GM21737 (cell line): ENCODE results near the gene PPP2R2C.

Experiments
- ATAC-seq: cut with Tn5 transposase; IDR thresholded peaks from one replicate; pipeline ENCODE4 v1.9.1; 2021; ENCODE audit warnings: mild to moderate bottlenecking, moderate library complexity; ENCODE audit not compliant: unreplicated experiment

PPP2R2C gene

DNA sequence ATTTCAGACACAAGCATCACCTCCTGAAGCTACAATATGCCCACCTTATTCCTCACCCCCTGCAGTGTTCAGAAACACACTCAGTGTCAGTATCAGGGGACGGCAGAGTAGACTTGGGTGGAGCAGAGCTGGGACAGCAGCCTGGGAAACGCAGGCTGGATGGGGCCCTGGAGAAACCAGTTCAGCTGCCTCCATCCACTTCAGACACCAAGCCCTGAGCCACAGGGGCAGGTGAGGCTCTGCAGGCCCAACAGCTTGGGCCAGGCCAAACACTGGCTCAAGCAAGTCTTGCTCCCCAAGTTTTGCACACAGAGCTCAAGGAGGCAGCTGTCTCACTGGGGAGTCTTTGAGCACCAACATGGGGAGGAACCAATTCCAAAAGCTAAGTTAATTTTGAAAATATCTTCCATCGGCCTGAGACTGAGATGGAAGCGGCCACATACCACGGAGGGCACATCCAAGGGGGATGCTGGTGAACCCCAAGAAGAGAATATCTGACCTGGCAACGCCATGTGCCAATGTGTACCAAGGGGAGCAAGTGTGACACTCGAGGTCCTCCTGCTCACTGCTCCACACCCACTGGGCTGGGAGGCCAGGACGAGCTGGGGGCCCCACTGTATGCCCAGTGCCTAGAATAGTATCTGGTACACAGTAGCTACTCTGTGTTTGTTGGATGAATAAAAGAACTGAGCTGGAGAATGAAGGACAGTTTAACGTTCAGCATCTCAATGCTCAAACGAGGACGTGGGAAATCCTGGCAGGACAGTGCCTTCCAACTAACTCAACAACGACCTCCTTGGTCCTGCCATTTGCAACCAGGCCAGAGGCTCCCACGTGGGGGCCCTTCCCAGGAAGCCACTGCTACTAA is 45.6 kb downstream of the PPP2R2C start:
- no peak for ATAC-seq

DNA sequence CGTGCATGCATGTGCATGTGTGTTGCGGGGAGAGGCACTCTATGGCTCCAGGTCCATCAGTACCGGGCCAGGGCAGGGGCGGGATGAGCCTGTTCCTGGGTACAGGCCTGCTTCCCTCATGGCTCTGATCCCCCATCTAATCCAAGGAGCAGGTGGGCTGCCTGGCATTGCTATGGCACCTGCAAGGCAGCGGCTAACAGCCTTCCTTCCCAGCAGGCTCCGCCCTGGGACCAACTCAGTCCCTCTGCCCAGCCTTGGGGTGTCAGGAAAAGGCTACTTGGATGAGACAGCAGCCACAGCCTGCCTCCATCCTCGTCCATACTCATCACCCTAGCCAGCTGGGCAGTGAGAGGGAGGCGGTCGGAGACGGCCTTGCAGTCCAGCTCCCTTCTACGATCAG is 46.5 kb downstream of the PPP2R2C start:
- no peak for ATAC-seq

DNA sequence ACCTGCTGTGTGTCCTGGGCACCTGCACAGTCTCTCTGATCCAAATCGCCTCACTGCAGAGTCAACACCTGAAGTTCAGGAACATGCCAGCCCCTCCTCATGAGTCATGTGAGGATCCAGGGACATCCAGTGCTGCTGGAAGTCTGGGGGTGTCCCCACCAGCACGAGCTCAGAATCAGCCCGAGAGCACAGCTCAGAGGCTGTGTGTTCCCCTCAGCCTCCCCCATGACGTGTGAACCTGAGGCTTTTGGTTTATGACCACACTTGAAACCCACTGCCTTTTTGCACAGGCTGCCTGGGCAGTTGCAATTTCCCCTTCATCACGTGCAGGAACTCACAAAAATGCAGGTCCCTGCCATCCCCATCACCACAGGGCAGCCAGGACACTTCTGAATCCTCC is 47.1 kb downstream of the PPP2R2C start:
- no peak for ATAC-seq

DNA sequence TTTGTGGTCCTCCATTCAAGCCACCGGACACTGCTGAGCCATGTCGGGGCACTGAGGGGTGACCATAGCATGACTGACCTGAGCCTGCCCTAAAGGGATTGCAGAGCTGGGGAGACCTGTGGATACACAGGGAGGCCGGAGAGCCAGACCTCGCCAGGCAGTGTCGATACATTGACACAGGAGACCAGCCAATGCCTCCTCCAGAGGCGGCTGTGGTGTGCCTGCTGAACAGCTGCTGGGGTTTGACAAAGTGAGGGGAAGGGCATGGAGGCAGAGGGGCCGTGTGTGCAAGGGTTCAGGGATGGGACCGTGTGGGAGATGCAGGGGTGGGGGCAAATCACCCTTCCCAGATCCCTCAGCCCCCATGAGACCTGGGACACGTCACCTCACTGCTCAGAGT is 48.0 kb downstream of the PPP2R2C start:
- no peak for ATAC-seq

DNA sequence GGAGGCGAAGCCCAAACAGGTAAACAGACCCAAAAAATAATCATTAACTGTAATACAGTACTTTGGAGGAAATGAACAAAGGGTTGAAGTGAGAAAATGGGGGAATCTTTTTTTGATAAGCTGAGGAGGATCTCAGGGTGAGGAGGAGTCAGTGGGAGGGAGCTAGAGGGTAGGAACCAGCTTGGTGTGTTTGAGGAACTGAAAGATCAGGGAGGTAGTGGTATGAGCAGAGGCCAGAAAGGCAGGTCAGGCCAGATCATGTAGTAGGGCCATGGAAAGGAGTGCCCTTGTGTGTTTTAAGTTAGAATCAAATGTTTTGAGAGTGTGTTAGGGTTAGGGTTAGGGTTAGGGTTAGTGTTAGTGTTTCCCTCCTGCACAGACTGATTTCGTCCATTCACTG is 48.8 kb downstream of the PPP2R2C start:
- peak; percentile 82 for ATAC-seq

DNA sequence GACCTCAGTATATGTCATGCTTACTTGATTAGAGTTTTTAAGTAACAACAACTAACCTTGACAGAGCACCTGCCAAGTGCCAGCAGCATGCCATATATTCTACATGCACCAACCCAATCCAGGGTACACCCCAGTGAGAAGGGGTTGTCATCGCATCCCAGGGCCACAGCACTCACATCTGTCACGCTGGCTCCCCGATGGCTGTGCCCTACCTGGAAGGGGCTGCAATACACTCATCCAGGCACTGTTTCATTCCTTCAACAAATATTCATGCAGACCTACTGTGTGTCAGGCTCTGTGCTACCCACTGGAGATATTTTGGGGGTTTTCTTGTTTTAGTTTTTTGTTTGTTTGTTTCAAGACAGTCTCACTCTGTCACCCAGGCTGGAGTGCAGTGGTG is 49.5 kb downstream of the PPP2R2C start:
- ATAC-seq, result no peak

DNA sequence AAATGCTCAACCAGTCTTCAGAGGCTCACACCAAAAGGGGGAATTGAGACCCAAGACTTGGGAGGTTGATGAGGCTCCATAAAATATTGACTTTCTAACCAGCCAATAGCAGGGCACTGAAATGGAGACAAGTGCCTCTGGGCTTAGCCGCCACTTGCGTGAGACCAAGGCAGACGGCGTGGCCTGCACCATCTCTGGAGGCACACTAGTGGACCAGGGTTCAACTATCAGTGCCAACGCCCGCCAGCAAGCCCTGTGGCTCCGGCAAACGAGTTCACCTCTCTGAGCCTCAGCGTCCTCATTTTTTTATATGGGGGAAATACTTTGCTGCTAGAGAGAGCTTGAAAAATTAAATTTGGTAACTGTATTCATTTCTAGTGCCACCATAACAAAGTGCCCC is 50.3 kb downstream of the PPP2R2C start:
- no peak for ATAC-seq

DNA sequence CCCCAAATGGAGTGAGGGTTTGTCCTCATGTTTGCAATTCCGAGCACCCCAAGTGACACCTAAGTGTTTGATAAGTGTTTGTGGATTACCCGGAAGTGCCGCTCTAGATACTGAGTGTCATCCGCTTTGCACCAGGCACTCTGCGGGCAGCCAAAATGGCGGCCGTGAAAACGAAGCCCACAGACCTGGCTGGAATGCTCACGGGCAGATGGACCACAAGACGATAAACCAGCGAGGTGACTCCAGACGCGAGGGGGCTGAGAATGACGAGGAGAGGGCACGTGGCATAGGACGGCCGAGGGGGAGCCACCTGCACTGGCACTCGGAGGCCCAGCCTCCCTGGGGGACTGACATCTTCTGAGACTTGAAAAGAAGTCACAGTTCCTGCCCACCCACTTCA is 51.0 kb downstream of the PPP2R2C start:
- ATAC-seq, result no peak

DNA sequence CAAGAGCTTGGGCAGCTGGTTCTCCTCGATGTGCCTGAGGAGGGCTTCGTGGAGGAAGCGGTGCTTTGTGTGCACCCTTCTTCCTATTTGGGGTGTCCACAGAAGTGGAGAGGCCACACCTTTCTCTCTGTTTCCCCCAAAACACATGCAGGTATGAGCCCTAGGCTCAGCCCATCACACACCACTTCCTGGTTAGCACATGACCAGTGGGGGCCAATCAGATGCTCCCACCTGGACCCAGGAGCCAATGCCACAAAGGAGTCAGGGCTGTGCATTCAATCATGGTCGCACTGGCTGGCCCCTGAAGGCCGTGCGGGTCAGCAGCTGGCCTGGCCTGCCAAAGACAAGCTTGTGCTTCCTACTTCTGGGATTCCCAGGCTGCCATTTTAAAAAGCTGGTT is 51.4 kb downstream of the PPP2R2C start:
- no peak for ATAC-seq

DNA sequence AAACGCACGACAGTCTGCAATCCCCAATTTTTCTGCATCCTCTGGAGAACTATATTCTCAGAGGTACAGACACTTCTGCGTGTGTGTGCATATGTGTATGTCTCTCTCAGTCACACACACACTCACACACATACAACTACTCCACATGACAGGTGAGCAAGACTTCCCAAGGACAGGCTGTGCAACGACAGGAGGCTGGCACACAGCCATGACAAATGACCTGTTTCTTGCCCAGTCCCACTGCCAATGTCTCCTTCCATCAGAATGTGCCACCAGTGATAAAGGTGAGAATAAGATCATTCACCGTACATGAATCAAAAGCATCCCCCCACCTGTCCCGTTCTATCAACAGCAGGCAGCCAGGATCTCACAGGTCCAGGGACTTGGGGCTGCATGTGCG is 52.4 kb downstream of the PPP2R2C start:
- no peak for ATAC-seq

DNA sequence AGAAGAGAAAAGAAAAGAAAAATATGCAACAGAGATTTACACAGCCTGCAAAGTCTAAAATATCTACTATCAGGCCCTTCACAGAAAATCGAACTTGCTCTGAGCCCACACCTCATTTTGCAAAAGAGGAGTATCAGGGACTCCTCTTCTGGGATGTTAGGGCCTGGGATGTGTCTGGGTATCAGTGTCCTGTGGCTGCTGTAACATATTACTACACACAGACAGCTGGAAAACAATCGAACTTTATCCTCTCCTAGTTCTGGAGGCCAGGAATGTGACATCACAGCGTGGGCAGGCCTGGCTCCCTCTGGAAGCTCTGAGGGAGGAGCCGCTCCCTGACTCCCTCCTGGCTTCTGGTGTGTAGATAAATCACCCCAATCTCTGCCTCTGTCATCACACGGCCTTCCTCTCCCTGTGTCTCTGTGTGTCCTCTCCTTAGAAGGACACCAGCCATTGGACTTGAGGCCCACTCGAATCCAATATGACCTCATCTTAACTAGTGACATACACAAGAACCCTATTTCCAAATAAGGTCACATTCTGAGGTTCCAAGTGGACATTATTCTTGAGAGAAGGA is 52.9 kb downstream of the PPP2R2C start:
- no peak for ATAC-seq

DNA sequence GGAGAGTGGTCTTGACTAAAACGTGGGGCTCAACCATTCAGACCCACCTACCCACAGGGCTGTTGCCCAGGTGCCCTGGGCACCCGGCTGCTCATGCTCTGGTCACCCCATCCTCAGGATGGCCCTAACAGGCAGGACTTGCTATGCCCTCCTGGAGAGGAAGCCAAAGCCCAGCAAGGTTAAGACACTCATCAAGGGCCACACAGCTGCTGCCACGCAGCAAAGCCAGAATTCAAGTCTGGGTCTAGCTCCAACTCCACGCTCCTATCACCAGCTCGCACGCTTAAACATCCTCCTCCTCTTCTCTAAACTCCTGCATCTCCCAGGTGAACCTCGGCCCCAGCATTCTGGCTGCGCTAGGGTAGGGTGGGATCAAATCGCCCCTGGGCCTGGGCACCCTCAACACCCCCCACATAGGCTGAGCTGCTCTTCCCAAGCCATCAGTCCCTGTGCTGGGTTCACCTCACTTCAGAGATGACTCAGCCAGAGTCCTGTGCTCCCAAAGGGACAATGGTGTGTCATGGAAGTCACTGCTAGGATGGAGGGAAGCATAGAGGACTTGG is 54.1 kb downstream of the PPP2R2C start:
- no peak for ATAC-seq

DNA sequence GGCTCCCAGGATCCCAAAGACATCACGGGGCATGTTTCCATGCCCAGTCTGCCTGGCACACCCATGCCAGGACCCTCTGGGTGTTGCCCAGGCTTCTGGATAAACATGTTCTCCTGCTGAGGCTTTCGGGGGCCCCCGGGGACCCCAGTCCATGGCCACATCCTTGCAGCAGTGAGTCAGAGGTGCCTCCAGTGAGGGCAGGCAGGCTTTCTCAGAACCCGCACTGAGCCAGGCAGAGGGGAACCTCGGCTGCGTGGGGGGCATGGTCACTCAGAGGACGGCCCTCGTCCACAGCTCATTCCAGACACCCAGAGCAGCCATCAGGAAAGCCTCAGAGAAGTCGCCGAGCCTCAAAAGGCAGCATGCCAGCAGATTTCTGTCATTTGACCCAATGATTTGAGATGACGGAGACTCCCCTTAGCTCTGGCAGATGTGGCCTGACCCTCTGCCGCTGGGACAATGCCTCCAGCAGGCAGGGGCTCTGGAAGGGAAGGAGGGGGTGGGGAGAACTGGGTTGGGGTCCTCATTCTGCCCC is 54.8 kb downstream of the PPP2R2C start:
- no peak for ATAC-seq

DNA sequence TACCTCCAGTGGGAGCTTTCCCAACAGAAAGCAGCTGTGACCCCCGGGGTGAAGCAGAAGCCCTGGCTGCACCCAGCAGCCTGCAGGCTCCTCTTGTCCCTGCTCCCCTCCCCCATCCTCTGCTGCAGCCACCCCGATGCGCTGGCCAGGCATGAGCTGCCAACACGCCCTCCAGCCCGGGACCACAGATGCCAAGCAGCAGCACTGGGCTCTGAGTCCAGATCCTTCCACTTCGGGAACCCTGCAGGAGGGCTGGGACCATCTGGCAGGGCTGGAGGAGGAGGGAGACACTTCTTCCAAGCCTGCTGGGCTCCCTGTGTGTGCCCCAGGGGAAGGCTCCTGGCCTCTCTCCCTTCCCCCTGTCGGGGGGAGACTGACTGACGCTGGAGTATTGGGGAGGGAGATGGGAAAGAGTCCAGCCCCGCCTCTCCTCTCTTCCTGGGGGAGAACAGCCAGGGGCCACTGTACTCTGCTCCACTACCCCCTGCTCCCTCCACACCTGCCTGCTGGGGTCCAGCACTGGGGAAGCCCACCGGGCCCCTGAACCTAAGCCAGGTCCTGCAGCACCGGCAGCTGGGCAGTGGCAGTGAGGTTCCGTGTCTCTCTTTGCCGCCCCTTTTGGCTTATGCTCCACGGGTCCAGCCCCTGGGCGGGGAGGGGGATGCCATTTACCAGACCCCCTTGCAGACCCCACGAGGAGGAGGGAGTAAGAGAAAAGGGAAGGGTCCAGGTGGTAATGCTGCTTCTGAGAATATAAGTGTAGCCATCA is 55.7 kb downstream of the PPP2R2C start:
- ATAC-seq, result no peak

DNA sequence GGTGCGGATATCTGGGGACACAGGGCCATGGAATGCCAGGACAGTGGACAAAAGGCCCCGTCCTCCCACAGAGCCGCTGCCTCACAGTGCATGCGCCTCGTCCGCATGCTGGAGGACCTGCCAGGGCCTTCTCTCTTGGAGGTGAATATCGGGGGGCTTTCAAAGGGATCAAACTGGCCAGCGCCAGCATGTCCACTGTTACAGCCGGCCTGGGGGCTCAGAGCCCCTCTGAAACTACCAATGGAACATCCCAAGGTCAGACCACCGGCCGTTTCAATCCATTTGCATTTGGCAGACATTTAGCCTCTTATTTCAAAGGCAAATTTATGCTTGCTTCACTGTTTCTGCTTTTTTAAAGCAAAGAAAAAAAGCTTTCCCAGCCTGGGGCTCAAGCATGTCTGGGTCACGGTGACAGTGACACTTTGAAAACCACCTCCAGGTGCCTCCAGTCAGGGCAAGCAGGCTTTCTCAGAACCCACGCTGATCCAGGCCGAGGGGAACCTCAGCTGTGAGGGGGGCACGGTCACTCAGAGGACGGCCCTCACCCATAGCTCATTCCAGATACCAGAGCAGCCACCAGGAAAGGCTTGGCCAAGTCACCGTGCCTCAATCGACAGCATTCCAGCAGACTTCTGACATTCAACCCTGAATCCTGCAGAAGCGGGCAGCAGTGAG is 57.2 kb downstream of the PPP2R2C start:
- no peak for ATAC-seq

DNA sequence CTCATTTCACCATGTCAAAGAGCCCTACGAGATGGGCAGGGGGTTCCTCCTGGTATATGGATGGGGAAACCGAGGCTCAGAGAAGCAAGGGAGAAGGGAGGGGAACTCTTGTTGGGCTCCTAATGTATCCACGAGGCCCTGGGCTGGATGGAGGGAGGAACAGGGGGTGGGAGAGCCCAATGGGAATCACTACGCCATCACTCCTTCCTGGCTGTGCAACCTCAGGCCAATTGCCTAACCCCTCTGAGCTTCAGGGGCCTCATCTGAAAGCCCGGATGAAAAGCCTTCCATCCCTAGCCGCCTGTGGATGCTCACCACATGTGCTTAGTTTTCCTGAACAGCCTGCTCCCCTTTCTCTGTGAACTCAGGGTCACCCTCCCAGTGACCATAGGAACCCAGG is 57.8 kb downstream of the PPP2R2C start:
- ATAC-seq, result no peak

DNA sequence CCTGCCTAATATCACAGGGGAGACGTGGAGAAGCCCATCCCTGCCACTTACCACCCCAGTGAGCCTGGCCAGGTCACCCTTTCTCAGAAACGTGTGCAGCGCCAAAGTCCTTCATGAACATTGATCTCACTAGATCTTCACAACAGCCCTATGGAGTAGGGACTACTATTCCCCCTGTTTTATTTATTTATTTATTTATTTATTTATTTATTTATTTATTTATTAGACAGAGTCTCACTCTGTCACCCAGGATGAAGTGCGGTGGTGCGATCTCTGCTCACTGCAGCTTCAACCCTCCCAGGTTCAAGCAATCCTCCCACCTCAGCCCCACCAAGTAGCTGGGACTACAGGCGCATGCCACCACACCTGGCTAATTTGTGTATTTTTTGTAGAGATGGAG is 61.8 kb downstream of the PPP2R2C start:
- no peak for ATAC-seq

DNA sequence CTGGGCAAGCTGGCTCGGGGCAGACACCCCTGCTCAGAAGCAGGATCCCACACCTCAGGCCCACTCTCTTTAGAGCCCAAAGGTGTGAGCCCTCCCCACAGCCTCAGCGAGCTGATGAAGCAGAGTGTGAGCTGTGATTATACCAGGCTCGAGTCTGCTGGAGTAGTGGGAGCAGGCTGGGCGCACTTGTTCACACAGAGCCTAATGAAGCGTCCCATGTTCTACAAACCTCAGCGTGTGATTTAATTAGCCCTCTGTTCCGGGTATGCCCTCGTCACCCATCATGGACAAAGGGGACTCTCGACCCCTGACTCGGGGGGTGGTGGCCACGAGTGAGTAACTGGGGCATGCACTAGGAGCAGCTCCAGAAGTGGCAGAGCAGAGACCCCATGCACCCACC is 62.3 kb downstream of the PPP2R2C start:
- no peak for ATAC-seq

DNA sequence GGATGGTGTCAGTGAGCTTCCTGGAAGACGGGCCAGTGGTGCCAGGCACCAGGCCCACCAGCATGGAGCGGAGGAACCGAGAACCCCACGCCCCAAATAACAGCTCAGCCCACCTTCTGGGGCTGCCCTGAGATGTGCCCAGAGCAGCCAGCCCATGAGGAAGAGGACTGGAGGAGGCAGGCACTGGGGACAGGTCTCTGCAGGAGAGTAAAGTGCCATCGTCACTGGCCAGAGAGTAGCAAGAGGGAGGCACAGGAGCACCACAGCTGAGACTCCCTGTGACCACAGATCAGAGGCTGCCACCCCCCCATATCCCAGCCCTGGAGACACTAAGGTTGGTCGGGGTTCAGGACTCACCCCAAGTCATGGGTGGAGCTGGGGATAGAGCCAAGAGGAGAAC is 63.0 kb downstream of the PPP2R2C start:
- ATAC-seq, result no peak

DNA sequence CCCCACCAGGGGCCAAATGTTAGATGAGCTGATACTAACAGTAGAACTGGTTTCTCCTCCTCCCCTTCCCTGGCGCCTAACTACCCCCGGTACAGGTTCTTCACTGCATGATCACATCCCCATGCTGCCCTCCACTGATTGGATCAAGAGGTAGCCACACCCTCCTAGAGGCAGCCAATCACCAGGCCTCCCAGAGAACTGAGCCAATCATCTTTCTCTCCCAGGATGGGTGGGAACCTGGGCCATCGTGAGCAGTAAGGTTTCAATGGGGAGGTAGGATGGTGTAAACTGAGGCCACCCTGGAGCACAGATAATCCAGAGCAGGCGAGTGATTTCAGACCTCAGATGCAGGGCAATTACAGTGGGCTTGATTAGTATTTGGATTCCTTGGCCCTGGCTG is 64.2 kb downstream of the PPP2R2C start:
- ATAC-seq, result no peak

DNA sequence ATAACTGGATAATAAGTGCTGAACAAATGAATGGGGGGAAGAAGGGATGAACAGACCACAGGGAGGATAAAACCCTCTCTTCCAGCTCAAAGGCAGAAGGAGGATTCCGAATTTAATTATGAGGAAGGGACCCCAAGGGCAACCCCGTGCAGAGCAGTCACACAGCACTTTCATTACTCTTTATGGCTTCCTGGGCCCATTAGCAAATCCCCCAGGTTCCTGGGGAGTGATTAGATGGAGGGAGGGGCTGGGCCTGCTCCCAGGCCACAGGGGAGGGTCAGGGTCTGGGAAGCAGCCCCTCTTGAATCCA is 67.1 kb downstream of the PPP2R2C start:
- ATAC-seq, result no peak
